ENCODE results near the gene MYH16.

GRCh38 chr7:99292127-99292526 lies 19.5 kb downstream of the MYH16 start:
- TF ChIP-seq CTCF (optimal IDR thresholded peaks at IDR 0.05 in 1 of 3, IDR thresholded peaks at IDR 0.05 in 1 of 3, conservative IDR thresholded peaks at IDR 0.05 in 1 of 3; ENCODE audit: extremely low read depth in 1 of 3, insufficient read depth in 2 of 3, low read length in 3 of 3) (no peak), EZH2 (IDR thresholded peaks at IDR 0.05; ENCODE audit: low read length) (no peak)
